ENCODE data around the gene SERHL2. TPM values are rescaled to one million over a fixed set of nuclear protein-coding genes. Genes with fewer than 3 reads are reported as not detected.

Gene SERHL2
- total and polyA plus RNA-seq, 2 donors (not counting 3 experiments of a cell fraction or from before 2014, with no cell fraction given): 0.80 to 2.0 TPM

DNA sequence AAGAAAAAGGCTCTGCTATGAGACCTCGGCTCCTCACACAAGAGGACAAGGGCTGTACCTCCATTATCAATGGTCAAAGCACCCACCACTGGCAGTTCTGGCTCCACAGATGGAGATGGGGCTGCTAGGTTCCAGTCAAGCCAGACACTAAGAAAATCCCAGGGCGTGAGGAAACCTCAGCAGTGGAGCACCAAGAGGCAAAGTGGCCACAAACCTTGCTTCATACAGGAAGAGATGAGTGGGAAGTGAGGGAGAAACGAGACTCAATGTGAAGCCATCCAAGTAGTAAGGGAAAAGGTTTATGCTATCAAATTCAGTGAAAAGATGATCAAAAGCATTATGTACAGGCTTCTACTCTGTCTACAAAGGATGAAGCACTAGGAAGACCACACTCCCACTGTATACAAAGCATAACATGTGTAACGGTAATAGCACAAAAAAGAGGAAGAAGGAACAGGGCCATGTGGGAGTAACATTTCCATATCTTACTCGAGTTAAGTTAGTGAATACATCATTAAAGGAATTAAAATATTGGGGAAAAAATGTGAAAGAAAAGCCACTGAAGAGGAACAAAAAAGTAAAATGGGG is 33.9 kb downstream of the SERHL2 start:
- Histone ChIP-seq H3K4me3 (replicated peaks in 1 of 3; ENCODE audit: insufficient read depth in 1 of 3, low read depth in 1 of 3, low read length in 3 of 3) (no peak overlapping the region), H3K9me1 (replicated peaks; ENCODE audit: control insufficient read depth, extremely low read depth, insufficient read depth, low read length) (no peaks in the 10 kb centered on the region), H3K4me2 (ENCODE audit: insufficient read depth, low read length) (no peak overlapping the region), H4K20me1 (replicated peaks; ENCODE audit: control insufficient read depth, extremely low read depth, insufficient read depth, low read length) (no peaks in the 10 kb centered on the region), H3K27ac (ENCODE audit: insufficient read depth, low read depth, low read length) (no peak overlapping the region), H3K4me1 (ENCODE audit: control insufficient read depth, extremely low read depth, insufficient read depth, low read length) (no peaks in the 10 kb centered on the region), H3K27me3 (ENCODE audit: control insufficient read depth in 2 of 2, insufficient read depth in 2 of 2, low read length in 2 of 2) (no peaks in the 10 kb centered on the region), H2AFZ (ENCODE audit: low read depth, low read length) (no peak overlapping the region), H3K9me3 (replicated peaks; ENCODE audit: control insufficient read depth, insufficient read depth, low read length) (no peaks in the 10 kb centered on the region), H3K79me2 (ENCODE audit: control insufficient read depth, insufficient read depth, low read length) (no peaks in the 10 kb centered on the region), H3K9ac (replicated peaks; ENCODE audit: extremely low read depth, insufficient read depth, low read length) (no peak overlapping the region), H3K36me3 (ENCODE audit: control insufficient read depth in 2 of 2, extremely low read depth in 1 of 2, insufficient read depth in 2 of 2, low read length in 2 of 2) (peaks cover 26 to 56% of the 10 kb centered on the region in 2 experiments)
- dilution Hi-C loops (cut with MboI; ENCODE audit: extremely low pct_ligation_motif_present, low sequenced_read_pairs): no loop called here
- POLR2A ChIA-PET: interaction anchor here (0.6 kb wide), 1 partner anchor 808 kb away, joined by 6 read pairs; no protein-coding TSS in a partner anchor
- intact Hi-C loops (cut with micrococcal nuclease): no loop called here
- no peak for FAIRE-seq
- BruUV-seq (replicated peaks): no TSS peak
- CTCF ChIA-PET: no interaction called here
- TF ChIP-seq MYC (IDR thresholded peaks at IDR 0.05; ENCODE audit: low read depth, low read length): no peak
- no peak for TF ChIP-seq POLR2A (IDR thresholded peaks at IDR 0.05; ENCODE audit: low read depth, low read length)
- TF ChIP-seq EZH2 (IDR thresholded peaks at IDR 0.05; ENCODE audit: borderline replicate concordance, low read depth, low read length, severe bottlenecking): no peak
- no peak for TF ChIP-seq GATA2 (IDR thresholded peaks at IDR 0.05; ENCODE audit: insufficient read depth, insufficient read length, low read depth, low read length)
- TF ChIP-seq CTCF (IDR thresholded peaks at IDR 0.05; ENCODE audit: extremely low read depth in 1 of 2, insufficient read depth in 1 of 2, low read depth in 1 of 2, low read length in 2 of 2): no peak
- no peak for TF ChIP-seq POLR2AphosphoS5 (IDR thresholded peaks at IDR 0.05; ENCODE audit: insufficient read depth, low read depth, low read length)
- no peak for TF ChIP-seq JUN (IDR thresholded peaks at IDR 0.05; ENCODE audit: borderline replicate concordance, insufficient read depth, insufficient read length, low read depth)
- no peak for TF ChIP-seq MAX (IDR thresholded peaks at IDR 0.05; ENCODE audit: insufficient read depth, insufficient read length)
- TF ChIP-seq FOS (IDR thresholded peaks at IDR 0.05; ENCODE audit: borderline replicate concordance, insufficient read depth, low read length): no peak
- no peak for DNase-seq (ENCODE audit: low read depth, low spot score)

All from endothelial cell of umbilical vein (primary cell).